GM19397 (cell line): ENCODE data around the gene EXOC1.
A peak's percentile ranks its signal among the peaks of the same experiment; 100 is the strongest.
"Not testable (repeated sequence)": the region's sequence is repeated elsewhere in the genome, so short reads cannot be mapped to it uniquely, and the experiment has no call there.

Source experiments
- ATAC-seq: cut with Tn5 transposase; IDR thresholded peaks from one replicate; pipeline ENCODE4 v1.9.1; 2021; ENCODE audit warnings: mild to moderate bottlenecking, moderate library complexity; ENCODE audit not compliant: unreplicated experiment

The EXOC1 gene

GRCh38 chr4:55853484-55854046 lies at the start of gene EXOC1:
TSS of gene EXOC1 (plus strand) at chr4:55853648. CDS start at chr4:55858324, 4,676 bp downstream.
- ATAC-seq = peak; percentile 98

DNA sequence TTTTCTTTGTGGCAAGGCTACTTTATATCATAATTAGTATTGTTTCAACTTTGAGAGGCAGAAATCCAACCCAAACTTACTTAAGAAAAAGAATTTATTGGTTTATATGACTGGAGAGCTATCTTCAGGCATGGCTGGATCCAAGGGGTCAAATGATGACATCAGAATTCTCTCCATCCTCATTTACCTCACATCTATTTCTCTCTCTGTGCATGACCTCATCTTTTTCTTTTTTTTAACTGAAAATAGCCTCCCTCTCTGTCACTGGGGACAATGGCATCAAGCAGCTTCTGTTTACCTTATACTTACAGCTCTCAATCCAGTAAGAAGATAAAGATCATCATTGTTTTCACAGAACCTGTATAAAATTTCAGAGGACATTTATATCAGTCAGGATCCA lies 45.9 kb upstream of the EXOC1 start:
- ATAC-seq = no peak

DNA sequence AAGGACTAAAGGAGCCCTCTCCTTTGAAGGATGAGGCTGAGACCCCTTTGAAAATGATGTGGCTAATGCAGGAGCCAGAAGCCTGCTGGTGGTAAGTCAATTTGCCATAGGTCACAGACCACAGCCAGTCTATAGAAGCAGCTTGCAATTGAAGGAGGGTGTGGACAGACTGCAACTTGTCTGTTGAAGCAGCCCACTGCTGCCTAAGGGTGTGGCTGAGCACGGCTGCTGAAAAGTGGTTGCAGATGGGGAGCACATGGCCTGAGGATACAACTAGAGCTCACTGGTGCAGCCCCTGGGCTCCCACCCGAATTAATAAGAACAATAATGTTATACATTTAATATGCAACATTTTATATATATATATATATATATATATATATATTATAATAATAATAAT lies 45.3 kb upstream of the EXOC1 start:
- ATAC-seq = no peak

- ATAC-seq = no peak
Observed at GRCh38 chr4:55808632-55809031, 44.8 kb upstream of the EXOC1 start.

- ATAC-seq = no peak
Observed at GRCh38 chr4:55817691-55818090, 35.8 kb upstream of the EXOC1 start.

DNA sequence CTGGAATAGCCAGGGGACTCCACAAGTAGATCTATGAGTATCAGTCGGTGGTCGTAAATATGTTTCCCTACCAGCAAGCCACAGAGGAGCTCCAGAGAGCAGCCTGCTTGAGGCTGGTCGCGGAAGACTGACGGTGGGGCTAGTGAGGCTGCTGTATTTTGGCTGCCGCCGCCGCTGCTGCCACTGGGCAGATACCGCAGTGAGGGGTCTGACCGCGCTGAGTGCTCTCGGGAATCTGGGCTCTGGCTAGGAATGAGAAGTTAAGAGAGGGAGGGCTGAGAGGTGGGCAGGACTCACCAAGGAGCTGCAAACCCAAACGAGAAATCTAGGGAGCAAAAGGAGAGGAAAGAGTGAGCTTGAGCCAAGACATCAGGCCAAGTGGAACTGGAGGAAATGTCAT lies 33.8 kb upstream of the EXOC1 start, which contains the start of gene EXOC1L:
Gene EXOC1L (plus strand): TSS at position 157 of the 400 bp plus-strand sequence. CDS start 237 bp downstream, at position 394.
- ATAC-seq = no peak

DNA sequence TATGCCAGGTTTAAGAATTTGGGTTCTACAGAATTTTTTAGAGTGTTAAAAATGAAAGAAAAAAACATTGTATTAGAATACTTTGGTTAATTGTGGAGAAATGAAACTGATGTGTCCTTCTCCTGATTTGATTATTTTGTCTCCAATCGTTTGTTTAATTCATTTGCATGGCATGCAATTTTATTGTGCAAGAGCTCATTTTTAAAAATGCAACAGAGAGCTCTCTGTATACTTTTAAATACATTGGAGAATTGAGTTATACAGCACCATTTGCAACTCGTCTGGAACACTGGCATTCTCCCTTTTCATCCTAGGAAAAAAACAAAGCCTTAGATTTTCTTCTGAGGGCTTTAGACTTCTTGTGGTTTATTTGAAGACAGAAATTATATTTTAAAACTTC lies 33.2 kb upstream of the EXOC1 start:
- ATAC-seq = no peak

DNA sequence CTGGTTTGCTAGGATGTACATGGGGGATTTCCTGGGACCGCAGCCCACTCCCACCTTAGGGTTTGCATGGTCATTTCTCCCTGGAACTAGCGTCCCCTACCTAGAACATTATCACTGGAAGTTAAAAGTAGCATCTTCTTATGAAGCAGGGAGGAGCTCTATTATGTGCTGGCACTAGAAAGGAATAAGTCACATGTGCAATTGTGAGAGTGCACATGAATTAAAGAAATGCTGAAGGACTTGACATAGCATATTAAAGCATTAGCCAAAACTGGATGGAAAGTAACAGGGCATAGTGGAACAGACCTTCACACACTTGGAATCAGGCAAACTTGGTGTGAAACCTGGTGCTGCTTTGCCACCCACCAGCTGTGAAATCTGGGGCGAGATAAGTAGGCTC lies 31.1 kb upstream of the EXOC1 start:
- ATAC-seq = no peak

- ATAC-seq = no peak
Observed at GRCh38 chr4:55824865-55825264, 28.6 kb upstream of the EXOC1 start.

DNA sequence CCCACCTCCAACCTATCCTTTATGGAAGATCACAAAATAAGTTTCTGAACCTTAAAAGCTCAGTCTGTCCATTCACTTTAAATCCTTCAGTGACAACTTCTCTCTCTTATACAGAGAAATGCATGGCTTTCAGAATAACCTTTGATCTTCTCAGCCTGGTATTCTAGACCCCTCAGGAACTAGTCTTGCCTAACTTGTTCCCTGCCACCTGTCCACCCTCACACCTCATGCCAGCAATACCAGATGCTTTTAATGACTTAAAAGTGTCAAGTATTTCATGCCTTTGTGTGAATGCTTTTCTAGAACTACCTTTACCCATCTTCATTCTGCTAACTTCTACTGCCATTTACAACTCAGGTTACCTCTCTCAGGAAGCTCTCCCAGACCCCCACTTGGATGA lies 26.5 kb upstream of the EXOC1 start:
- ATAC-seq = no peak

GRCh38 chr4:55827582-55827981 lies 25.9 kb upstream of the EXOC1 start:
- no peak for ATAC-seq

DNA sequence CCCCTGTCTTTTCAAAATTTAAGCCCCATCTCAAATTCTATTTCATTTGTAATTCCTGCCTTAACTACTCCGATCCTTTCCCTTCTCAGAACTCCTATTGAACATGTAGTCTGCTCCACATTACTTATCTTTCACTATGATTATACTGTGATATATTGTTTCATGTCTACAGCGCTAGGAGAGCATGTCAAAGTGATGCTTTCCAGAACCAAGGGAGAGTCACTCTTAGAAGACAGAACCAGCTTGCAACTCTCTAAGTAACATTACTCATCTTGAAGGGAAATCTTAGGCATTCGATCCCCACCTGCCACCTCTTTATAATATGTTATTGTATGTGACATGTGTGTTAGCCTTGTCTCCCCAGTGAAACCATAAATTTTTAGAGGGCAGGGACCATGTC lies 23.4 kb upstream of the EXOC1 start:
- ATAC-seq = no peak

GRCh38 chr4:55830716-55831115 lies 22.7 kb upstream of the EXOC1 start:
- ATAC-seq = no peak

DNA sequence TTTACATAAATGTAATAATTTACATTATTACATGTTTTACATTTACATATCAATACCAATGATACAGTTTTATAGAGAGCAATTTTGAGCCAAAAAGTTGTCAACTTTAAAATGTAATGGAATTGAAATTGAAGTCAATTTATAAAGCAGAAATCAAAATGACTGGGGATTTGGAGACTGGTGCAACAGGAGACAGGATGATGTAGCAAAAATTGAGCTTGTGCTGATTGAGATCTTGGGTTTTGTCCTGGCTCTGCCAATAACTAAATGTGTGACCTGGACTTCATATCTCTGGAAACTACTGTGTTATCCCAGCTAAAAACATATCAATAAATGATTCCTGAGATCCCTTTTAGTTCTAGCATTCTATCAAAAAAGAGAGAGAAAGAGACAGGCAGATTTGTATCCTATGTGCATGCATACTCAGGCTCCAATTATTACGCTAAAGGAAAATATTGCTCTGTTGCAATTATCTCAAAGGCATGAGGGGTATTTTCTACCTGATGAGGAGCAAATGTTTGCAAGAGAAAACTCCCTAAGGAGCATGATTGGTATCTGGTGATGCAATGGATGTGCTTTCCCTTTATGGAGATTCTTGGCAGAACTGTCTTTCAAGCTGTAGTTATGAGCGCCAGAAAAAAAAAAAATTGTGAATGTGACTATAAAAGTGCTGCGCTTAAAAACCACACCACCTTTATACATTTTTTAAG lies 19.2 kb upstream of the EXOC1 start:
- no peak for ATAC-seq

- no peak for ATAC-seq
Observed at GRCh38 chr4:55837903-55838302, 15.5 kb upstream of the EXOC1 start.

- ATAC-seq = no peak
Observed at GRCh38 chr4:55838356-55838755, 15.1 kb upstream of the EXOC1 start.

GRCh38 chr4:55838952-55839351 lies 14.5 kb upstream of the EXOC1 start:
- ATAC-seq = no peak

- no peak for ATAC-seq
Observed at GRCh38 chr4:55840956-55841355, 12.5 kb upstream of the EXOC1 start.

GRCh38 chr4:55841373-55842239 lies 11.8 kb upstream of the EXOC1 start:
- ATAC-seq = not testable (repeated sequence)

DNA sequence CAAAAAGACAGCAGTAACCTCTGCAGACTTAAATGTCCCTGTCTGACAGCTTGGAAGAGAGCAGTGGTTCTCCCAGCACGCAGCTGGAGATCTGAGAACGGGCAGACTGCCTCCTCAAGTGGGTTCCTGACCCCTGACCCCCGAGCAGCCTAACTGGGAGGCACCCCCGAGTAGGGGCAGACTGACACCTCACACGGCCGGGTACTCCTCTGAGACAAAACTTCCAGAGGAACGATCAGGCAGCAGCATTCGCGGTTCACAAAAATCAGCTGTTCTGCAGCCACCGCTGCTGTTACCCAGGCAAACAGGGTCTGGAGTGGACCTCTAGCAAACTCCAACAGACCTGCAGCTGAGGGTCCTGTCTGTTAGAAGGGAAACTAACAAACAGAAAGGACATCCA lies 11.1 kb upstream of the EXOC1 start:
- ATAC-seq = not testable (repeated sequence)

GRCh38 chr4:55849724-55850123 lies 3.7 kb upstream of the EXOC1 start:
- ATAC-seq = no peak

DNA sequence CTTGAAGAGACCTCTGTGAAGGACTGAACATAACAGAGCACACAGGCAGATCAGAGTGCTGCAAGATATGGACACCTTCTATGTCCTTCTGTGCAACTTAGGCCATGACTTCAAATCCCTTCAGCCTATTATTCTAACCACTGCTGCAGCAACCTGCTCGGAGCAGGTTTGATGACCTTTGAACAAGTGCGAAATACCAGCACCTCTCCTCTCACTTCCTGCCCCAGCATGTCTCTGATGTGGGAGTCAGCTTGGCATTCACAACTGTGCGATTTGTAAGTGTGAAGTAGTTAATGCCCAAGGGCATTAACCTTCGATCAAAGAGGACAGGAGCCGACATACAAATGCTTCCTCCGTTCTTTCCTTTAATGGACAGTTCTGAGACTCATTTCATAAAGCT lies 1.6 kb upstream of the EXOC1 start:
- no peak for ATAC-seq
